Measurements from ENCODE around the gene CD164.

- TF ChIP-seq, protein P1, sequence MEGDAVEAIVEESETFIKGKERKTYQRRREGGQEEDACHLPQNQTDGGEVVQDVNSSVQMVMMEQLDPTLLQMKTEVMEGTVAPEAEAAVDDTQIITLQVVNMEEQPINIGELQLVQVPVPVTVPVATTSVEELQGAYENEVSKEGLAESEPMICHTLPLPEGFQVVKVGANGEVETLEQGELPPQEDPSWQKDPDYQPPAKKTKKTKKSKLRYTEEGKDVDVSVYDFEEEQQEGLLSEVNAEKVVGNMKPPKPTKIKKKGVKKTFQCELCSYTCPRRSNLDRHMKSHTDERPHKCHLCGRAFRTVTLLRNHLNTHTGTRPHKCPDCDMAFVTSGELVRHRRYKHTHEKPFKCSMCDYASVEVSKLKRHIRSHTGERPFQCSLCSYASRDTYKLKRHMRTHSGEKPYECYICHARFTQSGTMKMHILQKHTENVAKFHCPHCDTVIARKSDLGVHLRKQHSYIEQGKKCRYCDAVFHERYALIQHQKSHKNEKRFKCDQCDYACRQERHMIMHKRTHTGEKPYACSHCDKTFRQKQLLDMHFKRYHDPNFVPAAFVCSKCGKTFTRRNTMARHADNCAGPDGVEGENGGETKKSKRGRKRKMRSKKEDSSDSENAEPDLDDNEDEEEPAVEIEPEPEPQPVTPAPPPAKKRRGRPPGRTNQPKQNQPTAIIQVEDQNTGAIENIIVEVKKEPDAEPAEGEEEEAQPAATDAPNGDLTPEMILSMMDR (IDR thresholded peaks at IDR 0.05) = no peak
- no peak for TF ChIP-seq EP300 (IDR thresholded peaks at IDR 0.05)
Observed at GRCh38 chr6:109370336-109370735, 11.9 kb downstream of the CD164 start.
